OCI-LY3 (cell line): Measurements from ENCODE around the gene DIPK1A.

Experiments
- CTCF ChIP-seq: fragments of 200-600, 300-600 bp; sonication (generic); IDR thresholded peaks from 2 replicates; pipeline ENCODE4 v1.5.1; 2014; ENCODE audit warnings: antibody characterized with exemption, low read length, low read depth
- EZH2phosphoT487 ChIP-seq: fragments of 200-600 bp; shearing (Covaris generic); IDR thresholded peaks from 2 replicates; pipeline ENCODE4 v1.6.1; 2018; ENCODE audit warnings: antibody characterized with exemption, mixed run types, low read depth

GRCh38 chr1:93003981-93004380 is 42.7 kb upstream of the DIPK1A start:
- TF ChIP-seq CTCF (no peak), EZH2phosphoT487 (no peak)
